K562 (cell line): ENCODE results near the gene ADNP2. TPM values are rescaled to one million over a fixed set of nuclear protein-coding genes. Genes with fewer than 3 reads are reported as not detected.

ENCODE experiments used
- CEBPB ChIP-seq: fragments of 450-650 bp; IDR thresholded peaks from 2 replicates; pipeline ENCODE4 v1.6.1; 2016; ENCODE audit warnings: missing genetic modification characterization, missing compliant biosample characterization
- ESRRA ChIP-seq: fragments of 450-650 bp; IDR thresholded peaks from 2 replicates; pipeline ENCODE4 v1.6.1; 2014; ENCODE audit warnings: low read depth, mild to moderate bottlenecking, moderate library complexity, borderline replicate concordance
- KDM5B ChIP-seq: fragments of 200-600 bp; sonication (generic); IDR thresholded peaks from 2 replicates; pipeline ENCODE4 v1.6.1; 2012; ENCODE audit warnings: low read depth, mild to moderate bottlenecking, moderate library complexity, low read length, control low read depth, inconsistent platforms; ENCODE audit not compliant: insufficient replicate concordance
- MXI1 ChIP-seq: IDR thresholded peaks from 2 replicates; pipeline ENCODE4 v1.6.1; 2011; ENCODE audit warnings: low read depth, mild to moderate bottlenecking, improper control_type of control experiment, low read length
- REST ChIP-seq, 2 experiments: fragments of 450-650 bp; formaldehyde crosslinking in 1 of 2; IDR thresholded peaks; 2 replicates each; pipeline versions ENCODE4 v1.4.0 to v1.6.1; 2014 to 2020; ENCODE audit warnings: mild to moderate bottlenecking in 2 of 2, borderline replicate concordance in 1 of 2, low read depth in 1 of 2
- SAP30 ChIP-seq: fragments of 200-600 bp; sonication (generic); IDR thresholded peaks from 2 replicates; pipeline ENCODE4 v1.6.1; 2012; ENCODE audit warnings: borderline replicate concordance, low read depth, mild to moderate bottlenecking, moderate library complexity, low read length, control low read depth, inconsistent platforms; ENCODE audit not compliant: insufficient read depth, poor library complexity, severe bottlenecking
- SMARCB1 ChIP-seq: IDR thresholded peaks from 2 replicates; pipeline ENCODE4 v1.6.1; 2011; ENCODE audit warnings: improper control_type of control experiment, low read depth; ENCODE audit not compliant: insufficient read length
- TEAD4 ChIP-seq, 2 experiments: sonication (generic) in 1 of 2; formaldehyde crosslinking in 1 of 2; IDR thresholded peaks; 2 replicates each; pipeline versions ENCODE4 v1.6.1 to v1.8.0; 2012 to 2022; ENCODE audit warnings: borderline replicate concordance in 1 of 2, inconsistent platforms in 1 of 2, low read length in 1 of 2, mild to moderate bottlenecking in 1 of 2, missing genetic modification reagents in 1 of 2
- ZNF695 ChIP-seq: fragments of 450-650 bp; formaldehyde crosslinking; IDR thresholded peaks from 2 replicates; pipeline ENCODE4 v1.4.0; 2020; ENCODE audit warnings: mild to moderate bottlenecking, moderate library complexity
- polyA plus RNA-seq, 8 experiments: library from polyadenylated mRNA; depleted of rRNA in 4 of 8; stranded (reverse) in 5 of 8; unstranded in 3 of 8; fragments of >200 nt; fragmentation: Nextera tagmentation in 2 of 8; fragmentation: Illumina TruSeq in 1 of 8; extraction: Ambion mirVana in 2 of 8; extraction: Trizol in 1 of 8; gene quantifications; 2 replicates each; pipeline versions ENCODE4 v1.2.1 to v1.2.3, GENCODE V29; 2011 to 2014; ENCODE audit warnings: inconsistent platforms in 1 of 8, missing spikeins in 1 of 8
- total RNA-seq, 7 experiments: library from RNA; depleted of rRNA in 6 of 7; stranded (reverse); fragments of >200 nt in 6 of 7; fragmentation: Illumina TruSeq in 2 of 7; extraction: Trizol in 2 of 7; gene quantifications; 2 replicates each; pipeline versions ENCODE4 v1.2.1 to v1.2.3, GENCODE V29; 2011 to 2021; ENCODE audit warnings: low replicate concordance in 1 of 7

ADNP2 gene
- total and polyA plus RNA-seq, 9 of the 15 experiments (the other 6 are each of a cell fraction or from before 2014, with no cell fraction given) = 5.8 to 24.3 (median 16.0) TPM

DNA sequence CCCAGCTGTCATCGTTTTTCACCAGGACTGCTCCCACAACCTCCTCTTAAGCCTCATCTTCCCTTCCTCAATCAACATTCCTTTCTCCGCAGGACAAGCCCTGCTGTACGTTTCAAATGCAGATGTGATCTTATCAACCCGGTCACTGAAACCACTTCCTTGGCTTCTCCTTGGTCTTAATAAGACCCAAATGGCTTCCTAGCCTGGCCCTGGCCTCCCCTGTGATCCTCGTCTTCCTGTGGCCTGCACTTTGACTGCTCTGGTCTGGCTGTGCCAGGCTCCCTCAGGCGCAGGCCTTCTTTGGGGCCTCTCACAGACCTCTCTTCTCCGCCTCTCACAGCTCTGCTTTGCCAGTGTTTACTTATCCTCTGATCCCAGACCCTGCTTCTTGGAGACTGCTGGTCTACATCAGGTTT, 4.7 kb upstream of the ADNP2 start (continued):
- no peak for TF ChIP-seq SAP30
- TF ChIP-seq CEBPB = no peak
- TF ChIP-seq MXI1 = no peak
- TF ChIP-seq SMARCB1 = no peak
- TF ChIP-seq REST (IDR thresholded peaks at IDR 0.05; ENCODE audit: borderline replicate concordance) = no peak
- TF ChIP-seq REST (CRISPR knock-in tag; IDR thresholded peaks at IDR 0.05; ENCODE audit: low read depth) = no peak
- TF ChIP-seq KDM5B = no peak
- peak; percentile 36; the same call in 1 of the 2 replicates for TF ChIP-seq TEAD4 (IDR thresholded peaks at IDR 0.05; ENCODE audit: low read length)
- no peak for TF ChIP-seq TEAD4 (CRISPR knock-in tag; IDR thresholded peaks at IDR 0.05; ENCODE audit: borderline replicate concordance)
- peak; percentile 21; the same call in 1 of the 2 replicates for TF ChIP-seq ESRRA
- no peak for TF ChIP-seq ZNF695 (CRISPR knock-in tag)
